ENCODE results near the gene COL24A1. TPM values are rescaled to one million over a fixed set of nuclear protein-coding genes. Genes with fewer than 3 reads are reported as not detected.
"Not testable (repeated sequence)": the region's sequence is repeated elsewhere in the genome, so short reads cannot be mapped to it uniquely, and the experiment has no call there.

Gene COL24A1
- polyA plus RNA-seq, 3 donors from 2014 or later: 0.09 TPM; not detected in 2

GRCh38 chr1:85806236-85806965 lies 350.2 kb downstream of the COL24A1 start:
- Mint-ChIP-seq H3K27me3 (ENCODE audit: low read depth in 3 of 3) (peaks cover 0 to 1% (median 0%) of the 10 kb centered on the region in 3 donors), H3K9me3 (peaks cover 0 to 8% (median 5%) of the 10 kb centered on the region in 6 donors), H3K36me3 (peaks cover 0 to 4% (median 0%) of the 10 kb centered on the region in 3 donors), H3K4me3 (no peak overlapping the region), H3K4me1 (no peaks in the 10 kb centered on the region), H3K27ac (no peak overlapping the region)
- no peak for DNase-seq

- Mint-ChIP-seq H3K27me3 (ENCODE audit: low read depth in 3 of 3) (peaks cover 0 to 3% (median 0%) of the 10 kb centered on the region in 3 donors), H3K27ac (no peak overlapping the region), H3K4me3 (no peak overlapping the region), H3K36me3 (peaks cover 0 to 4% (median 2%) of the 10 kb centered on the region in 3 donors), H3K4me1 (no peaks in the 10 kb centered on the region), H3K9me3 (peaks cover 0 to 9% (median 1%) of the 10 kb centered on the region in 6 donors)
- no peak for DNase-seq
These were observed 355.1 kb downstream of the COL24A1 start for GRCh38 chr1:85801520-85801919.

GRCh38 chr1:85799737-85800136 lies 356.8 kb downstream of the COL24A1 start:
- no peak overlapping the region for H3K27ac Mint-ChIP-seq
- H3K4me3 Mint-ChIP-seq: no peak overlapping the region
- peaks cover 0 to 3% (median 0%) of the 10 kb centered on the region in 3 donors for H3K27me3 Mint-ChIP-seq (ENCODE audit: low read depth in 3 of 3)
- no peak for DNase-seq
- H3K9me3 Mint-ChIP-seq: peaks cover 0 to 9% (median under 1%) of the 10 kb centered on the region in 6 donors
- no peaks in the 10 kb centered on the region for H3K4me1 Mint-ChIP-seq
- H3K36me3 Mint-ChIP-seq: peaks cover 0 to 4% (median 2%) of the 10 kb centered on the region in 3 donors

DNA sequence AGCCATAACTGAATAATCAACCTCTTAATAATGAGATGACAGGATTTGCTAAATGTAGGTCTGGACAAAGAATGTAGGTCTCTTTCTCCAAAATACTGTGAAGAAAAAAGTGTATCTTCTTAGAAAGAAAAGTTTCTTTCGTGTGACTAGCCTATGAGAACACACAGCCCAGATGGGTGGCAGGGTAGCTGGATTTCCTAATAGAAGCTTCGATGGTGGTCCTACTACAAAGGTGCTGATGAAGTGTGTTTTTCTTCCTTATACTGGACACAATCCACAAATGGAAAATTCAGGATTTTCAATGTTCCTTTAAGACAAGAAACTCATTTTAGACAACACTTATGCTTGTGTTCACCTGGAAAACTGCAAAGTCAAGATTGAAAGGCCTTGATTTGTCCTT lies 358.2 kb downstream of the COL24A1 start:
- H3K27ac Mint-ChIP-seq: no peak overlapping the region
- peaks cover 0 to 2% (median 0%) of the 10 kb centered on the region in 3 donors for H3K36me3 Mint-ChIP-seq
- no peaks in the 10 kb centered on the region for H3K4me1 Mint-ChIP-seq
- no peak overlapping the region for H3K4me3 Mint-ChIP-seq
- H3K27me3 Mint-ChIP-seq (ENCODE audit: low read depth in 3 of 3): peaks cover 0 to 3% (median under 1%) of the 10 kb centered on the region in 3 donors
- H3K9me3 Mint-ChIP-seq: peaks cover 0 to 3% (median under 1%) of the 10 kb centered on the region in 6 donors
- no peak for DNase-seq

GRCh38 chr1:85777021-85777420 lies 379.6 kb downstream of the COL24A1 start:
- not testable (repeated sequence) for H3K27me3 Mint-ChIP-seq (ENCODE audit: low read depth in 3 of 3); H3K4me3 Mint-ChIP-seq; H3K27ac Mint-ChIP-seq; H3K9me3 Mint-ChIP-seq; H3K4me1 Mint-ChIP-seq; H3K36me3 Mint-ChIP-seq; DNase-seq

- H3K4me1 Mint-ChIP-seq: no peaks in the 10 kb centered on the region
These were observed 393.8 kb downstream of the COL24A1 start for GRCh38 chr1:85762804-85763203.

DNA sequence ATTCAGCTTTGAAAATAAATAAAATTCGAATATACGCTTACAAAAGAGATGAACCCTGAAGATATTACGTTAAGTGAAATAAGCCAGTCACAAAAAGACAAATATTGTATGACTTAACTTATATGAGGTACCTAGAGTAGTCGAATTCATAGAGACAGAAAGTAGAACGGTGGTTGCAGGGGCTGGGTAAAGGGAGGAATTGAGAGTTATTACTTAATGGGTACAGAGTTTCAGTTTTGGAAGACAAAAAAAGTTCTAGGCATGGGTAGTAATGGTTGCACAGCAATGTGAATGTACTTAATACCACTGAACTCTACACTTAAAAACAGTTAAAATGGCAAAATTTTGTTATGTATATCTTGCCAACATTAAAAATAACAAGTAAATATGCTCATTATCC lies 399.7 kb downstream of the COL24A1 start:
- Mint-ChIP-seq H3K4me1 (no peaks in the 10 kb centered on the region), H3K4me3 (no peak overlapping the region), H3K27me3 (ENCODE audit: low read depth in 3 of 3) (peaks cover 0 to 2% (median 0%) of the 10 kb centered on the region in 3 donors), H3K9me3 (peaks cover 0 to 8% (median 4%) of the 10 kb centered on the region in 6 donors), H3K36me3 (peaks cover 0 to 3% (median 0%) of the 10 kb centered on the region in 3 donors), H3K27ac (no peak overlapping the region)
- DNase-seq: no peak

More at GRCh38 chr1:85762804-85763203, 393.8 kb downstream of the COL24A1 start:
- peaks cover 0 to 5% (median 0%) of the 10 kb centered on the region in 6 donors for H3K9me3 Mint-ChIP-seq
- H3K27ac Mint-ChIP-seq: no peak overlapping the region
- no peaks in the 10 kb centered on the region for H3K36me3 Mint-ChIP-seq
- no peak for DNase-seq
- peaks cover 0 to 2% (median 1%) of the 10 kb centered on the region in 3 donors for H3K27me3 Mint-ChIP-seq (ENCODE audit: low read depth in 3 of 3)
- H3K4me3 Mint-ChIP-seq: no peak overlapping the region

DNA sequence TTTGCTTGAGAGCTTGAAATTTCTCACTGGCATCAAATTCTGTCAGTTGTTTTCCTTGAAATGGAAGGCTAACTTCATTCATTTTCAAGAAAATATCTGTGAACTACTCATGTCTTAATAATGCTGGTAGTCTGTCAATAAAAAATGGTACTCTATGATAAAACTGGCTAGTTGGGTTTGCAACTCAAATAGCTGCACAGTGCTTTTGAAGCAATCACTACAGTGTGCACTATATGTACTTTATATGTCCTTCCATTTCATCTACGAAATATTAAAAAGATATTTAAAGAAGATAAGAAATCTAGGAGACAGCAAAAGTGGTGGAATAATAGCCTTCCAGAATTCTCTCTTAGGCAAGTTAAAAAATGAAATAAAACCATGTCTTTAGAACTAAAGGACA lies 408.5 kb downstream of the COL24A1 start:
- Mint-ChIP-seq H3K36me3 (no peaks in the 10 kb centered on the region), H3K27ac (no peak overlapping the region), H3K27me3 (ENCODE audit: low read depth in 3 of 3) (peaks cover 0 to 2% (median 0%) of the 10 kb centered on the region in 3 donors), H3K9me3 (peaks cover 0 to 7% (median 4%) of the 10 kb centered on the region in 6 donors), H3K4me3 (no peak overlapping the region), H3K4me1 (no peaks in the 10 kb centered on the region)
- DNase-seq: no peak

DNA sequence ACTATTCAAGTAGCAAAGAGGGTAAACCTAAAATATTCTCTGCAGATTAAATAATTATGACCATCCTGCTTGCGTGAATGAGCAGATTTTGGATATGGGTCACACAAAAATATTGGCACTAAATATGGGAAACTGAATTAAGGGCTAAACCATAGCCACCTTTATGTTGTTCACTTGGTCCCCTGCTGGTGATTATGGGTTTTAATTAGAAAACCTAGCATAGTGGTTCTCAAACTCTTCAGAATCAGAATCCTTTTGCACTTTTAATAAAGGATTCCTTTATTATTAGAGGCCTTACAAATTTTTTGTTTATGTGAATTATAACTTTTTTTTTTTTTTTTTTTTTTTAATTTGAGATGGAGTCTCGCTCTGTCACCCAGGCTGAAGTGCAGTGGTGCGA lies 409.8 kb downstream of the COL24A1 start:
- DNase-seq: no peak
- H3K36me3 Mint-ChIP-seq: no peaks in the 10 kb centered on the region
- peaks cover 0 to 14% (median 4%) of the 10 kb centered on the region in 6 donors for H3K9me3 Mint-ChIP-seq
- H3K4me1 Mint-ChIP-seq: no peaks in the 10 kb centered on the region
- H3K27ac Mint-ChIP-seq: no peak overlapping the region
- no peak overlapping the region for H3K4me3 Mint-ChIP-seq
- H3K27me3 Mint-ChIP-seq (ENCODE audit: low read depth in 3 of 3): peaks cover 0 to 7% (median 0%) of the 10 kb centered on the region in 3 donors

DNA sequence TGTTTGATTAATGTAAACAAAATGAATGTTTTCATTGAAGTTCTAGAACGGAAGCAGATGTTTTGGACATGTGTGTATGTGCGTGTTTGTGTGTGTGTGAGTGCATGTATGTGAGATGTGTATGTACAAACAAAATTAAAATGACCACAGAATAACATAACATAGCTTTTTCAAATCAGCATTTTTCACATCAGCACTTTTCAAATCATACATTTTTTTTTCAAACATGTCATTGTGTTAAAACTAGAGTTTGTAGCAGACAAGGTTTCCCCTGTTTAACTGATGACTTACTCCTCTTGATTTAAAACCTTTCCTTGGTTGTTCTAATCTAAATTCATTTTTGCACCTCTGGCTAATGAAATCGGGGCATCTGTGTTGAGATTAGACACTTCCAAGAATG lies 412.8 kb downstream of the COL24A1 start:
- H3K4me3 Mint-ChIP-seq: no peak overlapping the region
- H3K9me3 Mint-ChIP-seq: peaks cover 0 to 15% (median 4%) of the 10 kb centered on the region in 6 donors
- no peaks in the 10 kb centered on the region for H3K36me3 Mint-ChIP-seq
- H3K27ac Mint-ChIP-seq: no peak overlapping the region
- H3K4me1 Mint-ChIP-seq: no peaks in the 10 kb centered on the region
- peaks cover 0 to 7% (median 1%) of the 10 kb centered on the region in 3 donors for H3K27me3 Mint-ChIP-seq (ENCODE audit: low read depth in 3 of 3)
- DNase-seq: no peak

DNA sequence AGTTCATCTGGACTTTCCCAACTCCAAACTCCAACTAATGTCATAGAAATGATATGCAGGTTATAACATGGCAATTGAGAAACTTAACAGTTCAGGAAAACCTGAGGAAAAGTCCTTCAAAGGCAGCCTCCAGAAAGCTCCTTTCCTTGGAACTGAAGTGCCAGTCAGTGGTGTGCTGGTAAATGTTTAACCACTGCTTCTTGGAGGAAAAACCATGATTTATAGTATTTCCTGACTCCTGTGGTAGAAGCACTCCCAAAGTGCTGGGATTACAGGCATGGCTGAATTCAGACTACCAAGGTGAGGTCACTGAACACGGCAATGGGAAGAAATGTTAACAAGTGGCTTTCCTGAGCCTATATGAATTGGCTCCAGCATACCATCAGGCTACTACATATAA lies 421.6 kb downstream of the COL24A1 start:
- no peak for DNase-seq
- peaks cover 0 to 7% (median 5%) of the 10 kb centered on the region in 3 donors for H3K27me3 Mint-ChIP-seq (ENCODE audit: low read depth in 3 of 3)
- no peaks in the 10 kb centered on the region for H3K36me3 Mint-ChIP-seq
- no peaks in the 10 kb centered on the region for H3K4me1 Mint-ChIP-seq
- H3K9me3 Mint-ChIP-seq: peaks cover 0 to 2% (median 0%) of the 10 kb centered on the region in 6 donors
- H3K4me3 Mint-ChIP-seq: no peak overlapping the region
- no peak overlapping the region for H3K27ac Mint-ChIP-seq

GRCh38 chr1:85718678-85719340 lies 437.8 kb downstream of the COL24A1 start:
- Mint-ChIP-seq H3K27ac (no peak overlapping the region), H3K36me3 (peaks cover 4 to 6% (median 4%) of the 10 kb centered on the region in 3 donors), H3K27me3 (ENCODE audit: low read depth in 3 of 3) (peaks cover 3 to 8% (median 8%) of the 10 kb centered on the region in 3 donors), H3K9me3 (peaks cover 8 to 23% (median 15%) of the 10 kb centered on the region in 6 donors), H3K4me3 (no peak overlapping the region), H3K4me1 (no peaks in the 10 kb centered on the region)
- no peak for DNase-seq

DNA sequence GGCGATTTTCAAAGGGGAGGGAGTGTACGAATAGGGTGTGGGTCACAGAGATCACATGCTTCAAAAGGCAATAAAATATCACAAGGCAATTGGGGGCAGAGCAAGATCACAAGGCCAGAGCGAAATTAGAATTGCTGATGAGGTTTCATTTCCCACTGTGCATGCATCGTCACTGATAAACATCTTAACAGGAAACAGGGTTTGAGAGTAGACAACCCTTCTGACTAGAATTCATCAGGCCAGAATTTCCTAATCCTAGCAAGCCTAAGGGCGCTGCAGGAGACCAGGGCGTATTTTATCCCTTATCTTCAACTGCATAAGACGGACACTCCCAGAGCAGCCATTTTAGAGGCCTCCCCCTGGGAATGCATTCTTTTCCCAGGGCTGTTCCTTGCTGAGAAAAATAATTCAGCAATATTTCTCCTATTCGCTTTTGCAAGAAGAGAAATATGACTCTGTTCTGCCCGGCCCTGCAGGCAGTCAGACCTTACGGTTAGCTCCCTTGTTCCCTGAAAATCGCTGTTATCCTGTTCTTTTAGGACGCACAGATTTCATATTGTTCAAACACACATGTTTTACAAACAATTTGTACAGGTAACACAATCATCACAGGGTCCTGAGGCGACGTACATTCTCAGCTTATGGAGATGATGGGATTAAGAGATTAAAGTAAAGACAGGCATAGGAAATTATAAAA lies 442.0 kb downstream of the COL24A1 start:
- H3K36me3 Mint-ChIP-seq; H3K27ac Mint-ChIP-seq; H3K4me1 Mint-ChIP-seq; H3K27me3 Mint-ChIP-seq (ENCODE audit: low read depth in 3 of 3); H3K4me3 Mint-ChIP-seq; DNase-seq: not testable (repeated sequence)
- peaks cover 4 to 17% (median 12%) of the 10 kb centered on the region in 6 donors for H3K9me3 Mint-ChIP-seq

- no peak for DNase-seq
- Mint-ChIP-seq H3K27me3 (ENCODE audit: low read depth in 3 of 3) (peaks cover 0 to 4% (median 3%) of the 10 kb centered on the region in 3 donors), H3K9me3 (peaks cover 0 to 4% (median 2%) of the 10 kb centered on the region in 6 donors), H3K4me3 (no peak overlapping the region), H3K4me1 (peaks cover 4 to 11% of the 10 kb centered on the region in 2 donors), H3K27ac (no peak overlapping the region), H3K36me3 (peaks cover 7 to 13% (median 9%) of the 10 kb centered on the region in 3 donors)
These were observed 447.7 kb downstream of the COL24A1 start for GRCh38 chr1:85708829-85709227.

Data from immature natural killer cell (primary cell).